Islet of Langerhans (tissue), 1 donor: Measurements from ENCODE around the gene SERHL2.
"Not testable (repeated sequence)": the region's sequence is repeated elsewhere in the genome, so short reads cannot be mapped to it uniquely, and the experiment has no call there.

Source experiments
- FAIRE-seq: peaks from one replicate; lab custom pipeline; 2011; peaks lifted over from hg19 to GRCh38; lab: Jason Lieb, UNC

The SERHL2 gene

DNA sequence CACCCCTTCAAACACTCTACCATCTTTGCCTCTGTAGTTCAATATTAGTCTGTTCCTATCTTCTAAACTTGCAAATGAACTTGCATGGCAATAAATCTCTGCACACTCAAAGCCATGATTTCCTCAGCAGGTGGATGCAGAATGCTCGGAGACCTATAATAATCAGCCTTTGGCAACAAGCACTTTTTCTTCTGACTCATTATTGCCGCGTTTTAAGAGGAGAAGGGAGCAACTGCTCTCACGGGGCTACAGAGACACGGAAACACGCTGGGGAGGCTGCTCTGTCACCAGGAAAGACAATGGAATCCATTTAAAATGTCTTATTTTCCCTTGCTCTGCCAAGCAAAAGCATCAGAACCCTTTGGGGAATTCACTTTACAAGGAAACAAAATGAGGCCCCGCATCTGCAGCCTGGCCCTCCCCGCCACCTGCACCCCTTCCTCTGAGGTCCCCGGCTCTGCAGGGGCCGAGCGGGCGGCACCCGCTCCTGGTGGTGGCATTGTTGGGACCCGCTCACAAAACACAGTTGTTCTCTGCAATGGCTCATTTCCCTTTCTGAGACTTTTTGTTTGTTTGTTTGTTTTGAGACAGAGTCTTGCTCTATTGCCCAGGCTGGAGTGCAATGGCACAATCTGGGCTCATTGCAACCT is 18.5 kb upstream of the SERHL2 start:
- not testable (repeated sequence) for FAIRE-seq

DNA sequence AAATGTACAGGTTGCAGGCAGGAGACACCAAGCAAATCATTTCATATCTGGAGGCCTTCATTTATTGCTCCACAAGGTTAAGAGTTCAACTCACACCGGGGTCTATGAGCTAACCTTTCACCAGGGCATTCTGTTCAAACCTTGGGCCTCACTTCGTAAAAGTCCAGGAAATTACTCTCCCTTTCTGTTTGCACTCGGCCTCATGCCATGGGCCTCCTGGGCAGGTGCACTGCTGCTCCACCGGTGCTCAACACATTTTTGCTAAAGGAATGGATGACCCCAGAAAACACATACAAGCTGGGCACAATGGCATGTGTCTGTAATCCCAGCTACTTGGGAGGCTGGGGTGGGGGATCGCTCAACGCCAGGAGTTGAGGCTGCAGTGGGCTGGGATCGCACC is 17.6 kb upstream of the SERHL2 start:
- FAIRE-seq: no peak

- FAIRE-seq: not testable (repeated sequence)
These were observed 17.1 kb upstream of the SERHL2 start for GRCh38 chr22:42536634-42537033.

GRCh38 chr22:42537199-42537831 is 16.4 kb upstream of the SERHL2 start:
- FAIRE-seq: not testable (repeated sequence)

- not testable (repeated sequence) for FAIRE-seq
These were observed 14.5 kb upstream of the SERHL2 start for GRCh38 chr22:42539236-42539771.

- FAIRE-seq: no peak
These were observed 9.1 kb upstream of the SERHL2 start for GRCh38 chr22:42544686-42545085.

DNA sequence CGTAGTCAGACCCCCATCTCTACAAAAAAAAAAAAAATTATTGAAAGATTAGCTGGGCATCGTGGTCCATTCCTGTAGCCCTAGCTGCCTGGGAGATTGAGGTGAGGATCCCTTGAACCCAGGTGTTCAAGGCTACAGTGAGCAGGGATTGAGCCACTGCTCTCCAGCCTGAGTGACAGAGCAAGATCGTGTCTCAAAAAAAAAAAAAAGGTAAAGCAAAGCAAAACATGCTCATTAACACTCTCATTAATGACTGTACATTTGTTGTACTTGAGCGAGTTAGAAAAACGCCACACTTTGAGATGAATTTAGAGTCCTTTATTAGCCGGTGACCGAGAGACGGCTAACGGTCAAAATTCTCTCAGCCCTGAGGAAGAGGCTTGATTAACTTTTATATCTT is 6.2 kb upstream of the SERHL2 start:
- no peak for FAIRE-seq

GRCh38 chr22:42548126-42548525 is 5.6 kb upstream of the SERHL2 start:
- not testable (repeated sequence) for FAIRE-seq

DNA sequence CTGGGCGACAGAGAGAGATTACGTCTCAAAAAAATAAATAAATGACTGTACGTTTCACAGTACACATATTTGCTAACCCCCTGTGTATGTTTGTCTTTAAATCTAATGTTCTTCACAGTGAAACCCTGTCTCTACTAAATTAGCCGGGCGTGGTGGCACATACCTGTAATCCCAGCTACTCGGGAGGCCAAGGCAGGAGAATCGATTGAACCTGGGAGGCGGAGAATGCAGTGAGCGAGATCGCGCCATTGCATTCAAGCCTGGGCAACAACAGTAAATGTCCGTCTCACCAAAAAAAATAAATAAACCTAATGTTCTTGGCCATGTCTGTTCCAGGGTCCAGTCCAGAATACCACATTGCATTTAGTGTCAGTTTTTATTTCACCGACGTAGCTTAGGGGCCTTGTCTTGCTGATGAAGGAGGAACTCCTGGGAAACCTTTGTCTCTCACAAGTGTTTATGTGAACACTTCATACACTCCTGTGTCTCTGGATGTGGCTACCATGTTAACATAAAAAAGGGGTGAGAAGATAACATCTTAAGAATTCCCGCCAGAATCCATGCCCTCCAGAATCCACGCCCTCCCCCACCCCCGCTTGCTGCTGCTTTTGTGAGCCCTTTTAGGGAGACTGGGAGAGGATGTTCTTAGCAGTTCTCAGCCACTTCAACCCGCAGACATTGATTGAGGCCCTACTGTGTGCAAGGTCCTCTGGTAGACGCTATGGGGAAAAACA is 5.0 kb upstream of the SERHL2 start:
- no peak for FAIRE-seq

DNA sequence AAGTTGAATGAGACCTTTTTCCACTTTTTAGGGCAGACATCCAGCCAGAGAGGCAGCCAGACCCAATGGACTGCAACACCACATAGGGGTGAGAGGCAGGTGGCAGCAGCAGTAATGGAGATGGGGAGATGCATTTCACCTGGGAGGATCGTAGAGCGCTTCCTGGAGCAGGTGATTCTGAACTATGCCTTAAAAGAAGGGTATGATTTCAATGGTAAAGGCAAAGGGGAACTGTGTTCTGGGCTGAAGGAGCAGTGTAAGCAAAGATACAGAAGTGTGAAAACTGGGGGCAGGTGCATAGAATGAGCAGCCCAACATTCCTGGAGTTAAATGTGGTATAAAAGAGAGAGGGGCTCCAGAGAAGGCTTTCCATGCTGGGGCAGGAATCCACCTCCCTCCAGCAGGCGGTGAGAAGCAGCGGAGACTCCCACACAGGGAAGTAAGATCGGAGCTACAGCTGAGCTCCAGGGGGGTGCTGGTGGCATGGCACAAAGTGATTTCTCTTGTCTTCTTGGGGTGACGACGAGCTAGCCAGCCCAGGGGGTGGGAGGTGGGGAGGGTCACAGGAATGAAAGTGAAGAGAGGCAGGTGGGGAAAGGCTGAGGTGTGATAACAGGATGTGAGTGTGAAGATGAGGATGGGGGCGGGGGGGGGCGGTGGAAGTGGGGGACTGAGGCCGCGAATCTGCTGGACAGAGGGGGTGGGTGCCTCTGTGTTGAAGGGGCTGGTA is 4.3 kb upstream of the SERHL2 start:
- no peak for FAIRE-seq

DNA sequence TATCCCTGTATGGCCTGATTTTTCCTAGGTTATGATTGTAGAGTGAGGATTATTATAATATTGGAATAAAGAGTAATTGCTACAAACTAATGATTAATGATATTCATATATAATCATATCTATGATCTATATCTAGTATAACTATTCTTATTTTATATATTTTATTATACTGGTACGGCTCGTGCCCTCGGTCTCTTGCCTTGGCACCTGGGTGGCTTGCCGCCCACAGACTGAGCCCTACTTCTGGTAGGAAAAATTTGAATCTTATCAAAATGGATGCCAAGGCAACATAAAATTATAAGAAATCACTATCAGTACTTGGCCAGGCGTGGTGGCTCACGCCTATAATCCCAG is 1.5 kb upstream of the SERHL2 start:
- not testable (repeated sequence) for FAIRE-seq

GRCh38 chr22:42560381-42560780 is 6.6 kb downstream of the SERHL2 start:
- no peak for FAIRE-seq

DNA sequence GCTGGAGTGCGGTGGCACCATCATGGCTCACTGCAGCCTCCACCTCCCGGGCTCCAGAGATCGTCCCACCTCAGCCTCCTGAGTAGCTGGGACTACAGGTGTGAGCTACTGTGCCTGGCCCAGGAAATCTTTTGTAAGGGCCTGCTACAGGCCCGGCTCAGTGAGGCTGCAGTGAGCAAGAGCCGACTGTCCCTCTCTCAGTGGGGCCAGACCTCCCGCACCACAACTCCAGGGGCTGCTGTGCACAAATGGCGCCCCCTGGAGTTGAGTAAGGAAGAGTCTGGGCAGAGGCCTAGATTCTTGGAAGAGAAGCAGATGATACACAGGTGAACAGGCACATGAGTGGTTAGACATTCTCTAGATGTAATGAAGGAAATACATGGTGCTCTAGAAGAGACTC is 7.0 kb downstream of the SERHL2 start:
- FAIRE-seq: no peak

DNA sequence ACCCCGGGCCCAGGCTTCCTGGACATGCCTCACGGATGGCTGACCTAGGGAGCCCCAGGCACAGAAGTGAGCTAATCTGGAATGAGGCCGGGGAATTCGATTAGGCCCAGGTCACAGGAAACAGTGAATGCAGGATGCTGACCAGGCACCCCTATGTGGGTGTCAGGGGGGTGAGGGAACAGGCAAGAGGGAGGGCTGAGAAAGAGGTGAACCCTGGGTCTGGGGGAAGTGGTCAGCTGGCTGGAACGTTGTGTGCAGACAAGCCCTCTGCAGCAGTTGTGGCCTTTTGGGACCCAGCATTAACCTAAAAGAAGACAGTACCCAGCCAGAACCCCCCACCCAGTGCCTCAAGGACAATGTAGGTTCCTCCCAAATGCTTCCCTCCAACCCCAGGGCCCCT is 8.1 kb downstream of the SERHL2 start:
- FAIRE-seq: no peak

- no peak for FAIRE-seq
These were observed 8.5 kb downstream of the SERHL2 start for GRCh38 chr22:42562279-42562678.

DNA sequence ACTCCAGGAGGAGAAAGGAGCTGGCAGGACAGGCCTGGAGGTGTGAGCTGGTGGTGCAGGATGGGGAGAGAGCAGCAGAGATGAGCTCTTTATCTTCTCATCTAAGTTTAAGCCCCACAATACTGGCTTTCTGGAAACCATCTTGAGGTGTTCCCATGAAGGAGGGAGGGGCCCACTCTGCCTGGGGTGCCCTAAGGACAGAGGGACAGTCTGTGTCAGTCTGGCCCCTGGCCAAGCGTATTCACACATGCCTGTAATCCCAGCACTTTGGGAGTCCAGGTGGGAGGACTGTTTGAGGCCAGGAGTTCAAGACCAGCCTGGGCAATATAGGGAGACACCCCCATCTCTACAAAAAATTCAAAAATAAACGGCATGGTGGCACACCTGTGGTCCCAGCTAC is 8.9 kb downstream of the SERHL2 start:
- no peak for FAIRE-seq

DNA sequence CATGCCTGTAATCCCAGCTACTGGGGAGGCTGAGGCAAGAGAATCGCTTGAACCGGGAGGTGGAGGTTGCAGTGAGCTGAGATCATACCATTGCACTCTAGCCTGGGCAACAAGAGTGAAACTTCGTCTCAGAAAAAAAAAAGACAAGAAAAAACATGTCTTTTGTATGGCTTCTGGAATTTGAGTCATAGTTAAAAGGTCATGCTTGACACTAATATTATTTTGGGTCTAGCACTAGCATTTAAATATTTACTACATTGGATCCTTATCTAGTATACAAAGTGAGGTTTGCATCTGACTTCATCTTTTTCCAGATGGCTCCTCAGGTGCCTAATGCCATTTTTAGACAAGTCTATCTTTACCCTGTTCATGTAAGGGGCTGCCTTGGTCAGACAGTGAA is 10.2 kb downstream of the SERHL2 start:
- not testable (repeated sequence) for FAIRE-seq

DNA sequence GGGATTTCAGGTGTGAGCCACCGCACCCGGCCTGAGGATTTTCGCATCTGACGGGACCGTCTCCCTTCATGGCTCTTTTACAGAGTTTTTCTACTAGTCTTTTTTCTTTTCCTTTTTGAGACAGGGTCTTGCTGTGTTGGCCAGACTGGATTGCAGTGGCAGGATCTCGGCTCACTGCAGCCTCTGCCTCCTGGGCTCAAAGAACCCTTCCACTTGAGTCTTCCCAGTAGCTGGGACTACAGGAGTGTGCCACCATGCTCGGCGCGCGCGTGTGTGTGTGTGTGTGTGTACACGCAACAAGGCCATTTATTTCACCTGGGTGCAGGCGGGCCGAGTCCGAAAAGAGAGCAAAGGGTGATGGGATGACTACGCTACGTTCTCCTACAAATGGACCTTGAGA is 10.9 kb downstream of the SERHL2 start:
- no peak for FAIRE-seq

- no peak for FAIRE-seq
These were observed 12.2 kb downstream of the SERHL2 start for GRCh38 chr22:42565956-42566355.

DNA sequence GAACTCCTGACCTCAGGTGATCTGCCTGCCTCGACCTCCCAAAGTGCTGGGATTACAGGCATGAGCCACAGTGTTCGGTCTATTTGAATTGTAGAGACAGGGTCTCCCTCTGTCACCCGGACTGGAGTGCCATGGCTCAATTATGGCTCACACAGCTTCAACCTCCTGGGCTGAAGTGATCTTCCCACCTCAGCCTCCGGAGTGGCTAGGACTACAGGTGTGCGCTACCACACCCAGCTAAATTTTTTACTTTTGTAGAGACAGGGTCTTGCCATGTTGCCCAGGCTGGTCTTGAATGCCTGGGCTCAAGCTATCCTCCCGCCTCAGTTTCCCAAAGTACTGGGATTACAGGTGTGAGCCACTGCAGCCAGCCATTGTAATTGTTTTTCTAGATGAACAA is 14.2 kb downstream of the SERHL2 start:
- FAIRE-seq: not testable (repeated sequence)

GRCh38 chr22:42570580-42570979 is 16.8 kb downstream of the SERHL2 start:
- not testable (repeated sequence) for FAIRE-seq

- not testable (repeated sequence) for FAIRE-seq
These were observed 17.3 kb downstream of the SERHL2 start for GRCh38 chr22:42571068-42571467.

- FAIRE-seq: not testable (repeated sequence)
These were observed 20.3 kb downstream of the SERHL2 start for GRCh38 chr22:42574046-42574445.
